Superior temporal gyrus (tissue), 1 donor: Measurements from ENCODE around the gene HECTD1.
"Not testable (repeated sequence)": the region's sequence is repeated elsewhere in the genome, so short reads cannot be mapped to it uniquely, and the experiment has no call there.

Source experiments
- DNase-seq: peaks from one replicate; pipeline ENCODE4 v3.0.0-alpha.2; 2016; ENCODE audit errors: extremely low spot score

The HECTD1 gene

GRCh38 chr14:31228533-31228932, 20.9 kb upstream of the HECTD1 start:
- no peak for DNase-seq

DNA sequence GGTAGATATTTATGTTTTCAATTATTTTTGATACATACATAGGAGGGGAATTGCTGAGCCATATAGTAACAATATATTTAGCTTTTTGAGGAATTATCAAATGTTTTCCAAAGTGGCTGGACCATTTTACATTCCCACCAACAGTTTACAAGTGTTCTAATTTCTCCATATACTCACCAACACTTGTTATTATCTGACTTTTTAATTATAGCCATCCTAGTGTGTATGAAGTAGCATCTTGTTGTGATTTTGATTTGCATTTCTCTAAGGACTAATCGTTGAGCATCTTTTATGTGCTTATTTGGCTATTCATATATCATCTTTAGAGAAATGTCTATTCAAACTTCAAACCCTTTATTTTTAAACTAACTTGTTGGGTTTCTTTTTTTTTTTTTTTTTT, 17.2 kb upstream of the HECTD1 start:
- DNase-seq, result no peak

GRCh38 chr14:31223331-31223730, 15.7 kb upstream of the HECTD1 start:
- no peak for DNase-seq

GRCh38 chr14:31222834-31223233, 15.2 kb upstream of the HECTD1 start:
- no peak for DNase-seq

GRCh38 chr14:31221266-31221665, 13.7 kb upstream of the HECTD1 start:
- no peak for DNase-seq

- no peak for DNase-seq
Observed at GRCh38 chr14:31219169-31219568, 11.6 kb upstream of the HECTD1 start.

GRCh38 chr14:31216359-31216758, 8.8 kb upstream of the HECTD1 start:
- no peak for DNase-seq

DNA sequence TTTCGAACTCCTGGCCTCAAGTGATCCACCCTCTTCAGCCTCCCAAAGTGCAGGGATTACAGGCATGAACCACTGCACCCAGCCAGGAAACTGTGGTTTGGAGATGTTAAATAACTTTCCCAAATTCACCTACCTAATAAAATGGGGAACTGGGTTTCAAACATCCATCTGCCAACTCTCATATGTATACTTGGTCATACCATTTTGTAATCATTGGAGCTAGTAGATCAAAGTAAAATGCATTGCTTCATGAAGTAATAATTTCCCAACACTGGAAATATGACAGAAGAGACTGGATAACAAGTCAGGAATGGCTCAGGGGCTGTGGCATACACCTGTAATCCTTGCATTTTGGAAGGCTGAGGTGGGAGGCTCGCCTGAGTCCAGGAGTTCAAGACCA, 5.3 kb upstream of the HECTD1 start:
- DNase-seq, result no peak

DNA sequence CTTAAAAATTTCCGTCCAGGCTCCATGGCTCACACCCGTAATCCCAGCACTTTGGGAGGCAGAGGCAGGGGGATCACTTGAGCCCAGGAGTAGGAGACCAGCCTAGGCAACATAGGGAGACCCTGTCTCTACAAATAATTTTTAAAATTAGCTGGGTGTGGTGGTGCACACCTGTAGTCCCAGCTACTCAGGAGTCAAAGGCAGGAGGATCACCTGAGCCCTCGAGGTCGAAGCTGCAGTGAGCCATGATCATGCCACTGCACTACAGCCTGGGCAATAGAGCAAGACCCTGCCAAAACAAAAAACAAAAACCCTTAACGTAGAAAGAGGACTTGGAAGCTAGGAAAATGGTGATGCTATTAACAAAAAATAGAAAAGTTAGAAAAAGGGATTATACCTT, 2.0 kb upstream of the HECTD1 start:
- DNase-seq, result no peak

DNA sequence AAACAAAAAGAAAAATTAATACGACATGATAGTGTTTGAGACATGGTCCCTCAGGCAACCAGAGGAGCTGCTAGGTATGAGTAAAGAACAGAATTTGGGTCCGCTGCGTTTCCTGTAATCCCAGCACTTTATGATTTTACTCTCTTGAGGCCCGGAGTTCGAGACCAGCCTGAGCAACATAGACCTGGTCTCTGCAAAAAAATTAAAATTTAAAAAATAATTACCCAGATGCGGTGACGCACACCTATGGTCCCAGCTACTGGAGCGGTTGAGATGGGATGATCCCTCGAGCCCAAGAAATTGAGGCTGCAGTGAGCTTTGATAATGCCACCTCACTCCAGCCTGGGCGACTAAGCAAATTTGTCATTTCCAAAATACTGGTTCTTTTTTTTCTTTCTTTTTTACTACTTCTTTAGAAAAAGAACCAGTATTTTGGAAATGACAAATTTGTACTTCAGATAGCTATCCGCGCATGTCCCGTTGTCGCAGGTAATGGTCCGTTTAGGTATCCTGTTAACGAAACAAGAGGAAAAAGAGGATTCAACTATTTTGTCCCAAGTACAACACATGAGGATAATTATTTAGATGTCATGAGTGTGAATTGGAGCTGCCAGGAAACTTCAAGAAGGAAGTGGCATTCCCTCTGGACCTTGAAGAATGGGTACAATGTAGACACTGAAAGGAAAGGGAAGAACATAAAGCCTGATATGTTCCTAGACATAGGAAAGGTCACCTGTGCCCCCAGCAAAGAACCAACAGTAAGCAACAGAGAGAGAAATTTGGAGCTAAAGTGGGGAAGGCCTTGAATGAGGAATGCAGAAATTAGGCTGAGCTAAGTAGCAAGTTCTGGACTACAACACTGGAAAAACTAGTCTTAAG, 1.2 kb upstream of the HECTD1 start:
- no peak for DNase-seq

- peak; percentile 82 for DNase-seq
Observed at GRCh38 chr14:31207287-31207754, 272 bp downstream of the HECTD1 start.

DNA sequence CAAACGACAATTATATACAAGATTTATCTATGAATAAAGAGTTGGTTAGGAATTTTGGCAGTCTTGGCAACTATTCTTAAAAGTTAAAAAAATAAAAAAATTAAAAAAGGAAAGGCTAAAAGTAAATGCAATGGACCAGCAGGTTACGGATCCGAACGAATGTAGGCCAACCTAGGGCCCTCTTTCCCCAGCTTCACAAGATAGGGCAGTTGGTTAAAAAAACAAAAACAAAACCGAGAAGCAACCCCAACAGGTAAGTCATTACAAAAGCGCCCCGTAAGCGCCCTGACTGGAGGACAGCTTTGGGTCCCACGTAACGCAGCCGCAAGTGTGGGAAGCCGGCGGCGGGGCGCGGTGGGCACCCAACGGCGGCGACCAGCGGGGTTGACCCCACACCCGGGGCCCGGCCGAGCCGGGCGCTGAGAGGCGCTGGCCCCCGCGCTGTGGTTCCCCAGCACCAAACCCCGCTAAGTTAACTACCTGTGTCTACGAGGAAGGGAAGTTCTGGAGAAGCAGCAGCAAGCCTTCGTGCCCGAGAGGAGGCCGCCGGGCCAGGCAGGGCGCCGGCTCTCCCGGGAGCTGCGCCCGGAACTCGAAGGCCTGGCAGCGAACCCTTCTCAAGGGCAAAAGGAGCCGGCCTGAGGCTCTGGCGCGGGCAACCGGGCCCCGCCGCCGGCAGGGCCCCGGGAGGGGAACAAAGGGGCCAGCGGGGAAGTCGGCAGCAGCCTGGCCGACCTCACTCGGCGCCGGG, 882 bp downstream of the HECTD1 start:
- DNase-seq, result no peak

GRCh38 chr14:31205681-31206535, 1.7 kb downstream of the HECTD1 start:
- DNase-seq, result peak; percentile 39

DNA sequence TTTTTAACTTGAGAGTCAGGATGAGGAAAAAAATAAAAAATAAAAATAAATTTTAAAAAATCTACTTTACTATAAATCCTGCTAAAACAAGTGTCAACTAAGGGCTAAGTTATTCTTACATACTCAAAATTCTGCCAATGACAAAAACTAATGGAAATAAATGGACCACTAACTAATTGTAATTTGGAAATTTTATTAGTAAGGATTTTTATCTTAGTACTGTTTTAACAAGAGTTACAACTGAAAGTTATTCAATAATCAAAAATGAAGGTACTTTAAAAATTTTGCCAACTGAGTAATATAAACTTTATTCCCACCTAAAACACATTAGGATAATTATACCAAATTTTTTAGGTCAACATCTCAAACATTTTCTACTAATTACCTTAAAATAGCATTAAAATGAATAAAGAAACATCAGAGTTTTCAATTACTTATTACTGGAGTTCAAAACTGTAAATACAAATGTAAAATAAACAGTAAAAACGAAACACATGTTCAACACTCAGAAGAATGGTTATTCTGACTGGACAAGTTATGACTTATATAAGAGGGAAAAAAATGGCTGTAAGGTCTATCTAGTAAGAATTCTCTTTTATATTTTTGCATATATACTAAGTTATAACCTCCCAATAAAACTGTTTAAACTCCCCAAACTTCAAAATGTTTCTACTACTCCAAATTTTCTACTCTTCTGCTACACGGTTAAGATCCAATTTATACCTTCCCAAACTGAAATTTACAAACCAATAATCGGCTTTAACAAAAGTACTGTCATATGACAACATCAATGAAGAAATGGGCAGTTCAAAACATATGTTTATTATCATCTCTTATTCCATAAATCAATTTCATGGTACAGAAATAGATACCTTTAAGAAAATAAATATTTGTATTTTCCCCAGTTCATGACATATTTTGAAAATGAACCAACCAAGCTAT, 2.7 kb downstream of the HECTD1 start:
- no peak for DNase-seq

DNA sequence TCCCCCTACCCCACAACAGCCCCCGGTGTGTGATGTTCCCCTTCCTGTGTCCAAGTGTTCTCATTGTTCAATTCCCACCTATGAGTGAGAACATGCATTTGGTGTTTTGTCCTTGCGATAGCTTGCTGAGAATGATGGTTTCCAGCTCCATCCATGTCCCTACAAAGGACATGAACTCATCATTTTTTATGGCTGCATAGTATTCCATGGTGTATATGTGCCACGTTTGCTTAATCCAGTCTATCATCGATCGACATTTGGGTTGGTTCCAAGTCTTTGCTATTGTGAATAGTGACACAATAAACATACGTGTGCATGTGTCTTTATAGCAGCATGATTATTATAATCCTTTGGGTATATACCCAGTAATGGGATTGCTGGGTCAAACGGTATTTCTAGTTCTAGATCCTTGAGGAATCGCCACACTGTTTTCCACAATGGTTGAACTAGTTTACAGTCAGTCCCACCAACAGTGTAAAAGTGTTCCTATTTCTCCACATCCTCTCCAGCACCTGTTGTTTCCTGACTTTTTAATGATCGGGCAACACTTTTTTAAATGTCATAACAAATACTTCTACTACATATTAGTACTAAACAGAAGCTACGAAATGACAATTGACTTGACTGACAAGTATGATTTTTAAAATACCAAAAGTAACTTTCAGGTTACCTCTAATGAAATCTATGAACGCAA, 3.5 kb downstream of the HECTD1 start:
- not testable (repeated sequence) for DNase-seq

- DNase-seq, result no peak
Observed at GRCh38 chr14:31203414-31203742, 4.2 kb downstream of the HECTD1 start.

GRCh38 chr14:31201111-31201510, 6.5 kb downstream of the HECTD1 start:
- DNase-seq, result no peak

GRCh38 chr14:31200702-31200990, 6.9 kb downstream of the HECTD1 start:
- no peak for DNase-seq

DNA sequence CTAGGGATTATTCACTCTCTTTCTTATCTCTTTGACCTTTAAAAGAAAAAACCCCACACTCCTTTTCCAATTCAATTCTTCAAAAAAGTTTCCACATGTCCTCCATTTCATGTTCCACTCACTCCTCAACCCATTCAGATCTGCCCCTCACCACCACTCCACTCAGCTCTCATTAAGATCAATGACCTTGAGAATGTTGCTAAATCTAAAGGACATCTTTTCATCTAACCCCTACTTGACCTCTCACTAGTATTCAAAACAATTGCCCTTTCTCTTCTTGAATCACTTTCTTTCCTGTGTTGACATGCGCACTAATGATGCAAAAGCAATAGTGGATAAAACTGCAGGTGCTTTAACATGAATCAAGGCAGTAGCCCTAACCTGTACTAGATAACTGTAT, 9.9 kb downstream of the HECTD1 start:
- no peak for DNase-seq

- DNase-seq, result no peak
Observed at GRCh38 chr14:31196839-31197492, 10.6 kb downstream of the HECTD1 start.
